Upper lobe of left lung (tissue), 4 donors: ENCODE measurements around the gene TMEM139.

Experiments
- CTCF ChIP-seq, 6 experiments: fragments of 450-650 bp in 4 of 6; fragments of 200-600 bp in 2 of 6; sonication (generic) in 2 of 6; IDR thresholded peaks; one replicate each; pipeline ENCODE4 v1.5.1; 2016 to 2019; ENCODE audit warnings: antibody characterized with exemption in 6 of 6
- EP300 ChIP-seq, 4 donors: sonication (generic); formaldehyde crosslinking; IDR thresholded peaks; one replicate each; pipeline ENCODE4 v1.5.1; 2017; ENCODE audit warnings: antibody characterized with exemption in 4 of 4, control low read depth in 2 of 4
- POLR2A ChIP-seq, 4 donors: fragments of 450-650 bp; IDR thresholded peaks; one replicate each; pipeline ENCODE4 v1.5.1; 2016 to 2017; ENCODE audit warnings: antibody characterized with exemption in 4 of 4, mild to moderate bottlenecking in 2 of 4
- POLR2AphosphoS5 ChIP-seq, 2 donors: sonication (generic); formaldehyde crosslinking; IDR thresholded peaks; one replicate each; pipeline ENCODE4 v1.5.1; 2017; ENCODE audit warnings: antibody characterized with exemption in 2 of 2

- TF ChIP-seq CTCF (IDR thresholded peaks at IDR 0.05) (no peak), POLR2A (IDR thresholded peaks at IDR 0.05) (no peak), POLR2AphosphoS5 (IDR thresholded peaks at IDR 0.05) (no peak), EP300 (IDR thresholded peaks at IDR 0.05) (no peak)
Observed at GRCh38 chr7:143282124-143282523, 2.6 kb upstream of the TMEM139 start.
